HCT116 (cell line): ENCODE results near the gene LRRC15.

Experiments
- CEBPB ChIP-seq: IDR thresholded peaks from 2 replicates; pipeline ENCODE4 v1.6.1; 2012; ENCODE audit warnings: low read depth
- EZH2 ChIP-seq: fragments of 200-600 bp; sonication (generic); IDR thresholded peaks from 2 replicates; pipeline ENCODE4 v1.6.1; 2017; ENCODE audit warnings: antibody characterized with exemption, mixed run types
- MAX ChIP-seq: IDR thresholded peaks from 2 replicates; pipeline ENCODE4 v1.6.1; 2012
- POLR2A ChIP-seq: IDR thresholded peaks from 2 replicates; pipeline ENCODE4 v1.7.0; 2011; ENCODE audit warnings: borderline replicate concordance; ENCODE audit not compliant: insufficient read depth, insufficient read length; ENCODE audit errors: extremely low read depth
- POLR2AphosphoS5 ChIP-seq: IDR thresholded peaks from 2 replicates; pipeline ENCODE4 v1.6.1; 2011; ENCODE audit warnings: mild to moderate bottlenecking, low read depth, low read length, moderate library complexity
- TCF7L2 ChIP-seq: IDR thresholded peaks from 2 replicates; pipeline ENCODE4 v1.7.0; 2011; ENCODE audit warnings: borderline replicate concordance, inconsistent platforms; ENCODE audit not compliant: insufficient read depth, insufficient read length; ENCODE audit errors: extremely low read depth
- YY1 ChIP-seq: IDR thresholded peaks from 2 replicates; pipeline ENCODE4 v1.6.1; 2011; ENCODE audit warnings: low read length, low read depth, moderate library complexity, mild to moderate bottlenecking; ENCODE audit not compliant: insufficient replicate concordance; ENCODE audit errors: extremely low read depth
- TF ChIP-seq, protein P1 (sequence below), 3 experiments: fragments of 200-600 bp in 1 of 3; sonication (generic) in 1 of 3; IDR thresholded peaks in 2 of 3; conservative IDR thresholded peaks in 1 of 3; 2 replicates each; pipeline ENCODE4 v1.5.1; 2012 to 2017; ENCODE audit warnings: low read depth in 2 of 3, low read length in 2 of 3, antibody characterized with exemption in 1 of 3, borderline replicate concordance in 1 of 3, control low read depth in 1 of 3, mild to moderate bottlenecking in 1 of 3, mixed read lengths in 1 of 3, mixed run types in 1 of 3, moderate library complexity in 1 of 3; ENCODE audit not compliant: insufficient read depth in 1 of 3
- TF ChIP-seq, protein P2 (sequence below): IDR thresholded peaks from 2 replicates; pipeline ENCODE4 v1.6.1; 2012; ENCODE audit warnings: low read depth

DNA sequence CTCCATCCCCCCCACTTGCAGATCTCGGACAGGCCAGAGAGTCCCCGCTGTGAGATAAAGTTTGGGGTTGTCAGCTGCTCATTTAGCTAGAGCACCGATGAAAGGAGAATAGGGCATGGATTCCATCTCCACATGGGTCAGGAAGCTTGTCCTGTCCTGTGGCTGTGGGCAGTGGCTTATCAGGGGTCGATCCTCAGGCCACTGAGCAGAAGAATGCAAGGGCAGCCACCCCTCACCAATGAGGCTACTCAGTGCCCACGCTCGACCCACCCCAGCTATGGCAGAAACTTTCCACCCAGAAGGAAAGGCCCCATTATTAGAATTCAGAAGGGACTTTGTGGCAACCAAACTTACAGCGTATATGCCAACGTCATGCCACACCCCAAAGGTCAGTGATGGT, 61.7 kb downstream of the LRRC15 start:
- no peak for TF ChIP-seq POLR2AphosphoS5
- TF ChIP-seq, protein P1, sequence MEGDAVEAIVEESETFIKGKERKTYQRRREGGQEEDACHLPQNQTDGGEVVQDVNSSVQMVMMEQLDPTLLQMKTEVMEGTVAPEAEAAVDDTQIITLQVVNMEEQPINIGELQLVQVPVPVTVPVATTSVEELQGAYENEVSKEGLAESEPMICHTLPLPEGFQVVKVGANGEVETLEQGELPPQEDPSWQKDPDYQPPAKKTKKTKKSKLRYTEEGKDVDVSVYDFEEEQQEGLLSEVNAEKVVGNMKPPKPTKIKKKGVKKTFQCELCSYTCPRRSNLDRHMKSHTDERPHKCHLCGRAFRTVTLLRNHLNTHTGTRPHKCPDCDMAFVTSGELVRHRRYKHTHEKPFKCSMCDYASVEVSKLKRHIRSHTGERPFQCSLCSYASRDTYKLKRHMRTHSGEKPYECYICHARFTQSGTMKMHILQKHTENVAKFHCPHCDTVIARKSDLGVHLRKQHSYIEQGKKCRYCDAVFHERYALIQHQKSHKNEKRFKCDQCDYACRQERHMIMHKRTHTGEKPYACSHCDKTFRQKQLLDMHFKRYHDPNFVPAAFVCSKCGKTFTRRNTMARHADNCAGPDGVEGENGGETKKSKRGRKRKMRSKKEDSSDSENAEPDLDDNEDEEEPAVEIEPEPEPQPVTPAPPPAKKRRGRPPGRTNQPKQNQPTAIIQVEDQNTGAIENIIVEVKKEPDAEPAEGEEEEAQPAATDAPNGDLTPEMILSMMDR (IDR thresholded peaks at IDR 0.05 in 2 of 3, conservative IDR thresholded peaks at IDR 0.05 in 1 of 3; ENCODE audit: borderline replicate concordance in 1 of 3, insufficient read depth in 1 of 3, low read depth in 2 of 3, low read length in 2 of 3) = no peak
- TF ChIP-seq POLR2A = no peak
- TF ChIP-seq MAX = no peak
- no peak for TF ChIP-seq YY1
- TF ChIP-seq CEBPB = no peak
- TF ChIP-seq EZH2 = no peak
- TF ChIP-seq, protein P2, sequence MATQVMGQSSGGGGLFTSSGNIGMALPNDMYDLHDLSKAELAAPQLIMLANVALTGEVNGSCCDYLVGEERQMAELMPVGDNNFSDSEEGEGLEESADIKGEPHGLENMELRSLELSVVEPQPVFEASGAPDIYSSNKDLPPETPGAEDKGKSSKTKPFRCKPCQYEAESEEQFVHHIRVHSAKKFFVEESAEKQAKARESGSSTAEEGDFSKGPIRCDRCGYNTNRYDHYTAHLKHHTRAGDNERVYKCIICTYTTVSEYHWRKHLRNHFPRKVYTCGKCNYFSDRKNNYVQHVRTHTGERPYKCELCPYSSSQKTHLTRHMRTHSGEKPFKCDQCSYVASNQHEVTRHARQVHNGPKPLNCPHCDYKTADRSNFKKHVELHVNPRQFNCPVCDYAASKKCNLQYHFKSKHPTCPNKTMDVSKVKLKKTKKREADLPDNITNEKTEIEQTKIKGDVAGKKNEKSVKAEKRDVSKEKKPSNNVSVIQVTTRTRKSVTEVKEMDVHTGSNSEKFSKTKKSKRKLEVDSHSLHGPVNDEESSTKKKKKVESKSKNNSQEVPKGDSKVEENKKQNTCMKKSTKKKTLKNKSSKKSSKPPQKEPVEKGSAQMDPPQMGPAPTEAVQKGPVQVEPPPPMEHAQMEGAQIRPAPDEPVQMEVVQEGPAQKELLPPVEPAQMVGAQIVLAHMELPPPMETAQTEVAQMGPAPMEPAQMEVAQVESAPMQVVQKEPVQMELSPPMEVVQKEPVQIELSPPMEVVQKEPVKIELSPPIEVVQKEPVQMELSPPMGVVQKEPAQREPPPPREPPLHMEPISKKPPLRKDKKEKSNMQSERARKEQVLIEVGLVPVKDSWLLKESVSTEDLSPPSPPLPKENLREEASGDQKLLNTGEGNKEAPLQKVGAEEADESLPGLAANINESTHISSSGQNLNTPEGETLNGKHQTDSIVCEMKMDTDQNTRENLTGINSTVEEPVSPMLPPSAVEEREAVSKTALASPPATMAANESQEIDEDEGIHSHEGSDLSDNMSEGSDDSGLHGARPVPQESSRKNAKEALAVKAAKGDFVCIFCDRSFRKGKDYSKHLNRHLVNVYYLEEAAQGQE = no peak
- no peak for TF ChIP-seq TCF7L2
